HG02852 (cell line): Measurements from ENCODE around the gene IFNG.

ENCODE experiments used
- ATAC-seq: cut with Tn5 transposase; IDR thresholded peaks from one replicate; pipeline ENCODE4 v1.9.1; 2021; ENCODE audit warnings: mild to moderate bottlenecking, moderate library complexity; ENCODE audit not compliant: unreplicated experiment

IFNG gene

DNA sequence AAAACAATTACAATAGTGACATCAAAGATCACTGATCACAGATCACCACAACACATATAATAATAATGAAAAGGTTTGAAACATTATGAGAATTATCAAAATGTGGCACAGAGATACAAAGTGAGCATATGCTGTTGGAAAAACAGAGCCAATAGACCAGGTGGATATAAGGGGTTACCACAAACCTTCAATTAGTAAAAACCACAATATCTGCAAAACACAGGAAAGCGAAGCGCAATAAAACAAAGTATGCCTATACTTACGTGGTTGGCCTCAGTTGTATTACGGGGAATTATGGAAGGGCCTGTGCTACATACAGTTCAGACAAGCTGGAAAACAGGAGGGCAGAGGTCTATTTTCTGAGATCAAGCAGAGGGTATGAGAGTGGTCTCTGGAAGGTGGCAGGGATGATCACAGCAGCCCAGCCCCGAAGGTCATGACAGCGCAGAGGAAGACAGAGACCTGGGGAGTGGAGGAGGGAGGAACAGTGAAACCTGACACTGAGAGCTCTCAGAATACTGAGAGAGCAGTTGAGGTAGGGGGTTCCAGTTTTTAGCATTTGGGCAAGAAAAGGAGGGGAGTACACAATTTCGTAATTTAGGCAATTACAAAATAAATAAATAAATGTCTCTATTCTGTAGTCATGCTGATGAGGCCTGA, 41.3 kb downstream of the IFNG start:
- no peak for ATAC-seq

DNA sequence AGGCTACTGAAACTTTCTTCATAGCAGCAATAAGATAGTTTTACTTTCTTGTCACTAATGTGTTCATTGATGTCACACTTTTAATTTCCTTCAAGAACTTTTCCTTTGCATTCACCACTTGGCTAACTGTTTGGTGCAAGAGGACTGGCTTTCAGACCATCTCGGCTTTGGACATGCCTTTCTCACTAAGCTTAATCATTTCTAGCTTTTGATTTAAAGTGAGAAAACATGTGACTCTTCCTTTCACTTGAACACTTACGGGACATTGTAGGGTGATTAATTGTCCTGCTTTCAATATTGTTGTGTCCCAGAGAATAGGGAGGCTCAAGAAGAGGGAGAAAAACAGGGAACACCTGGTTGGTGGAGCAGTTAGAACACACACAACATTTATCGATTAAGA, 41.9 kb downstream of the IFNG start:
- no peak for ATAC-seq

DNA sequence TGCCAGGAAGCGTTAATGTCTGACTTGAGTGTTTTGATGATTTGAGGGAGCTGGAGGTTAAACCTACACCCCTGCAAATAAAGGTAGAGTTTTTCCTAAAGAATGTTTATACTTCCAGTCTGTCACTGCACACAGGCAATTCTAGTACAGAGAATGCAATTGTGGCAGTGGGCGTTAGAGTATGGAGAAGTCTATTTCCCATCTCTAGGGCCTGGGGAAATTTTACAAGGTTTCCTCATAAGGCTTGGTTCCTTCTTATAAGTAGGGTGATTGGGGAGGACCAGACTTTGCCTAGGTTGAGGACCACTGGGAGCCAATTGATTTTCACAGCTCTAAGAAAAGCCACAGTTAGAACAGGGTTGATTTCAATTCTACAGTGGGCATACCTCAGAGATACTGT, 44.3 kb downstream of the IFNG start:
- ATAC-seq, result no peak

DNA sequence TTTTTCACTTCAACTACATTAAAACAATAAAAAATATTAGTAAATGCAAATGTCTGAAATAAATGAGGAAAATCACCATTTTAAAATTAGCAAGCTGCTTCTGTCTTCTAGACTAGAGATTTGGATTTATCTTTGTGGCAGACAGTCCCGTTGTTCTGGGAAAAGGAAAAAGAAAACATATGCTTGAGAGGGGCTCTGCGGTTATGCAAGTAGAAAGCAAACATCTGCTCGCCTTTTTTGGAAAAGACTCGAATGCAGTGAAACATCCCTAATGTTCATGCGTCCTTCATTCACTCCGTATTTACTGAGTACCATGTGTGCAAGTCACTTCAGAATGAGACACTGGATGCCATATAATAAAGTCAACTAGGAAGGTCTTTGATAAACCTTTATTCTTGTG, 44.9 kb downstream of the IFNG start:
- ATAC-seq, result no peak

DNA sequence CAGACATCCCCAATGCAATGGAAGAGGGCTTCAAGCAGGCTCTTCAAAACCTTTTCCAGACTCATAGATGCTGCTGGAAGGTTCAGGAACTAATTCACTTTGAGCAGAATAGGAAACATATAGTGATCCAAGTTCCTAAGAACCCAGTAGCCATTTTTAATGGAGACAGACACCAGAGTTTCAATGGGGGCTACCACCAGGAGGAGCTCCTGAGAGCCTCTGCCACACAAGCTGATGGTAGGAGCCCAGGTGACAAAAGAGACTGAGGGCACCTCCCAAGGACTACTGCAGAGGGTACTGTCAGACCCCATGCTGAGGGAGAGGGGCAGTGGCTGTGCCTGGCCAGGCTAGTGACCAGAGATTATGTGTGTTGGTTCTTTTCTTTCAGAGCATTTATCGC, 45.9 kb downstream of the IFNG start:
- ATAC-seq, result no peak

DNA sequence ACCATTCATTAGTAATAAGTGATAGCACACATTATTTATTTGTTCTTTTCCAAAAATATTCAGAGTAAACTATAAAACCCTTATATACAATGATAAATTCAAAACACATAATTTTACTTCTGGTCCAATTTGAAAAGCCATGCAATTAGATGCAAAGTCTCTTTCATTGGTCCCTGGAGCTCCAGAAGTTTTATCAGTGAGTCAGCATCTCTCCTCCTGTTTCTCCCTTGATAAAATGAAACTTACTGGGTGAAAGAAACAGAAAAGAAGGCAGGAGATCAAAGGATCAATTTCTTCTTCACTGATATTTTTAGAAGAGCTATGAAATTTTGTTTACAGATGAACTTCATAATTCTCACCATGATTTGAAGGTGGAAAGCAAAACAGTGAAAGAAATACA, 47.5 kb downstream of the IFNG start:
- no peak for ATAC-seq

DNA sequence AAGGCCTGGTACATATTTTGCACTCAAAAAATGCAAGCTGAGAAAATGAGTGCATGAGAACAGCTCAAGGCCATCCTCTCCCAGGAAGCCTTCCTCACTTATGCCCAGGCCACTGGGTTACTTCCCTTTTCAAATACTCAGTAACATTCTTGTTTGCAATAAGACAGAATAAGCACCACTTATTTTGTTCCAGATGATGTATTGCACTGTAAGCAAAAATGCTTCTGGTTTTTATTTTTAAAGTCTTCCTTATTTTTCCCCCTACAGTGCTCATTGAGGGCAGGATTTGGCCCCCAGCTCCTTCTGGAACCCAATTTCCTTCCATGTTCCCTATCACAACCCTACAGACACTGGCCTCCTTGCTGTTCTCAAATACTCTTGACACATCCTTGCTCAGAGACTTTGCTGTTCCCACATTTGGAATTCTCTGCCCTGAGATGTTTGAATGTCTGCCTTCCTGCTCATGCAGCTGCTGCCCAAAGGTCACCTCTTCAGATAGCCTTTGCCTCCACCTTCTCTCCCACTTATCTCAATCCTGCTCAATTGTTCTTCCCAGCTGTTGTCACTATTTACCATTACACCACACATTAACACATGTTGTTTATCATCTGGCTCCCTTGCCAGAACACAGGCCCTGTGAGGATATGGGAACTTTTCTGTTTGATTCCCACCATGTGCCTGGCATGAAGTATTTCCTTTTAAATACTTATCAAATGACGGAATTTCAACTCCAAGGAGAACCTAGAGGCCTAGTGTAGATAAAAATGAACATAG, 49.9 kb downstream of the IFNG start:
- ATAC-seq, result no peak

DNA sequence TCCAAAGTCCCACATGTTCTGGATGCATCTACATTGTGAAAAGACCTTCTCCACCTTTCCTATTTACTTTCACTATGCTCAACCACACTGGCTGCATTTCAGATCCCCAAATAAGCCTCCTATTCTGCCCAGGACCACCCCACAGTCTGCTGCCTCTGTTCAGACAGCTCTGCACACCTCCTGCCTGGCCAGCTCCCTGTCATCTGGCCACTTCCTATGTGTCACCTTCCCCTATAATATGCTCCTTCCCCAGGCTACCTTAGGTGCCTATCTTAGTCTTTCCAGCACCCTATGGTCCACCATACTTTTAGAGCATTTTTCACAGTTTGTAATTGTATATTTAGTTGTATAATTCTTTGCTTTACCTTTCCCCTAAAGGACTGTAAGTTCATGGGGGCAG, 50.5 kb downstream of the IFNG start:
- no peak for ATAC-seq

DNA sequence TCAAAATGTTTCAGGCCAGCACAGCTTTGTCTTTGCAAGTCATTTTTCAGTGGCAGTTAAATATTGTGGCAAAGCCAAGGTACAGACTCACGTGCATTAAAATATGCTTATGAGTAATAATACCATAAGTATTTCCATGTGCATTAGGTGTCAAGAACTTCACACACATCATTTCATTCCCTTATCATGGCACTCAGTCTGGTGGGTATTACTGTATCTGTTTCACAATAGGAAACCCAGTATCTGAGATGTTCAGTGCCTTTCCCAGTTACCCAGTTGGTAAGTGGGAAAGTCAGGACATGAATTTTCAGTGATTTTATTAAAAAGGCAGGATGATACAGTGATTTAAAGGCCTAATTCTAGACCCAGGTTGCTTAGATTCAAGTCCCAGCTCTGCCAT, 52.9 kb downstream of the IFNG start:
- ATAC-seq, result no peak

DNA sequence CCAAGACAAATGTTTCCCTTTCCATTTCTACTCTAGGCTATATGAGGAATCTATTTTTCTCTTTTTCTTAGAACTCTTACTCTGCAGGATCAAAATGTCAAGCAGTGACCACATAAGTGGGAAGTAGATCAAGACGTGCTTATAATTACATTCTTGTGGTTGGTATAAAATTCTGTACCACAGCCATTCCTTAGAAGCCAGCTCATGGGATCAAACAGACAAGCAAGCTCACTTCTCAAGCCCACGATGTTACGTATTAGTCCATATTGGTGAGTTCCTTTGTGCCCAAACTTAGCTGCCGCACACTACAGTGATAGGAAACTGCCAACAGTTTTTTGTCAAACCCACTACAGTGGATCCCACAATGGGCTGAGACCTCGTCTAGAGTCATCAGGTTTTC, 53.4 kb downstream of the IFNG start:
- no peak for ATAC-seq
